T-helper 1 cell treated with Interleukin-12 subunit alpha and Interleukin-12 subunit beta and Interleukin-4 antibody, amounts not matched to agents 30 ng/mL and 1 ng/mL, for 36 hours (primary cell): ENCODE results near the gene DACT3. TPM values are rescaled to one million over a fixed set of nuclear protein-coding genes. Genes with fewer than 3 reads are reported as not detected.

Experiments used
- intact Hi-C: fragments of 100-400 bp; cut with micrococcal nuclease; formaldehyde crosslinking; loops from one replicate; pipeline ENCODE4 v1.15.1; 2024
- total RNA-seq: library from RNA; stranded (reverse); gene quantifications from 2 replicates; pipeline ENCODE4 v1.2.3, GENCODE V29; 2022

DACT3 gene
- total RNA-seq, 1 donor from 2014 or later: 1.9 TPM

DNA sequence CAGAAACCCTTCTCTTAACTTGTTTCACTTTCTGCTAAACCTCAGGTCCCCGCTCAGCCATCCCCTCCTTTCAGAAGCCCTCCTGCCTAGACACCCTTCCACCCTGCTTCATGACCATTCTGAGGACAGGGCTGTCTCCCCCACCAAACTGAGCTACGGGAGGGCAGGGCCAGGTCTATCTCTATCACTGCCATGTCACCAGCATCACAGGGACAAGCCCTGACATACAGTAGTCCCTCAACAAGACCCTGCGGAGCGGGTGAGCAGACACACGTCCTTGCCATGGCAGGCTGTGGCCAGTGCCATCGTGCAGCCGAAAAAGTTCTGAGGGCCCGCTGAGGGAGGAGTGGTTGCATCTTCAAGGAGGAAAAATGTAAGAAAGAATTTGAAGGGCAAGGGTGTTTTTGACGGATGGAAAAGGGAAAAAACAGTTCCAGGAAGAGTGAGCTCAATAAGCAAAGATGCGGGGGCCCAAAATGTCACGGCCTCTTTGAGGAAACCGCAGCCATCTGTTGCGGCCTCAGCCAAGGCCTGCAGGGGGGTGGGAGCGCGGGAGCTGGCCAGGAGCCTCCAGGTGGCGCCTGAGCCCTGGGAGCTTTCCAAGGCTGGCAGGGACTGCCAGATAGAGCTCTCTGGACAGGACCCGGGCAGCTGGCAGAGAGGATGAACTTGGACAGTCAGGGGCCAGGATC is 44.2 kb downstream of the DACT3 start:
- intact Hi-C loops: loop anchor here (2.0 kb wide), 1 partner anchor 14 kb away; no protein-coding TSS in a partner anchor

GRCh38 chr19:46615966-46616365 is 45.0 kb downstream of the DACT3 start:
- intact Hi-C loops: loop anchor here (2.0 kb wide), 1 partner anchor 13 kb away; no protein-coding TSS in a partner anchor

DNA sequence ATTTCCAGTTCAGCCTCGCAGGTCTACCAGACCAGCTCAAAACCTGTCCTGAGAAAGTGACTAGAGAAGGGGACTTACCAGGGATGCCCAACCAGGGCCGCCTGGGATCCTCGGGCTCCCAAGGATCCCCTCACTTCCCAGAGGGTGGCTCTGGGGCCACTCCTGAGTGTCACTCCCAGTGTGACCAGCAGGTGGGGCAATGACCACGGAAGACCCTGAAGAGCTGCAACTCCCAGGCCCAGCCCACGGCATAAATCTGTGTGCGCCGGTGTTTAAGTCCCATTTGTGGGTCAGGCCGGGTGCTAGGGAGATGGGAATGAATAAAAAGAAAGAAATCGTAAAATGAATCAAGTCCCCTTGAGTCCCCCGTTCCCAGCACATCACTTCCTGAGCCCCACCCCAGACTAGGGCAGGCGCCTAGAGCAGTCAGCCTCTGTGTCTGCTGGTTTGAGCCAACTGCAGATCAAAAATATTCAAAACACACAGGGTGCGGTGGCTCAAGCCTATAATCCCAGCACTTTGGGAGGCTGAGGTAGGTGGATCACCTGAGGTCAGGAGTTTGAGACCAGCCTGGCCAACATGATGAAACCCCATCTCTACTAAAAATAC is 46.8 kb downstream of the DACT3 start:
- intact Hi-C loops: loop anchor here (1.0 kb wide), 2 partner anchors 20 to 48 kb away; no protein-coding TSS in a partner anchor

- intact Hi-C loops: no loop called here
Measured at GRCh38 chr19:46613525-46613924, 47.5 kb downstream of the DACT3 start.

DNA sequence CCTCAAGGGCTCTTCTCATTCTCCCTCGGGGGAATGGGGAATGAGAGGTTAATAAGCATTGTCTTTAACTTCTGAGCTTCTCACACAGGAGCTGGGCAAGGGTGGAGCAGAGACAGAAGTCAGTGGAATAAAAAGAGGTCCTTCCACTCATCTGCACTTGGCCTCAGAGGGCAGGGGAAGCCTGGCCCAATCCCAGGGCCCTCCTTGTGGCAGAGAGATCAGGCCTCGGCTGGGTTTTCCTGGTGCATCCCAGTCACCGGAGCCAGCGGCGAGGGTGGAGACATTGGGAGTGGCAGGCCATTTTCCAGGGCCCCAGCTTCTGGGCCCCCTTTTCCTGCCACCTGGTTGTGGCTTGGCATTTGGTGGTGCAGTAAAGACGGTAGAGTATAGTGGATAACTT is 49.2 kb downstream of the DACT3 start:
- intact Hi-C loops: loop anchor here (1.0 kb wide), 2 partner anchors 9 to 10 kb away; partner anchors contain the start of gene CALM3

- intact Hi-C loops: loop anchor here (1.0 kb wide), 1 partner anchor 9 kb away; no protein-coding TSS in a partner anchor
Measured at GRCh38 chr19:46610851-46611770, 49.9 kb downstream of the DACT3 start.

DNA sequence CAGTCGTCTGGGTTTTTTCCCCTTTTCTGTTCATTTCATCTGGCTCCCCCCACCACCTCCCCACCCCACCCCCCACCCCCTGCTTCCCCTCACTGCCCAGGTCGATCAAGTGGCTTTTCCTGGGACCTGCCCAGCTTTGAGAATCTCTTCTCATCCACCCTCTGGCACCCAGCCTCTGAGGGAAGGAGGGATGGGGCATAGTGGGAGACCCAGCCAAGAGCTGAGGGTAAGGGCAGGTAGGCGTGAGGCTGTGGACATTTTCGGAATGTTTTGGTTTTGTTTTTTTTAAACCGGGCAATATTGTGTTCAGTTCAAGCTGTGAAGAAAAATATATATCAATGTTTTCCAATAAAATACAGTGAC is 50.6 kb downstream of the DACT3 start:
- intact Hi-C loops: no loop called here

DNA sequence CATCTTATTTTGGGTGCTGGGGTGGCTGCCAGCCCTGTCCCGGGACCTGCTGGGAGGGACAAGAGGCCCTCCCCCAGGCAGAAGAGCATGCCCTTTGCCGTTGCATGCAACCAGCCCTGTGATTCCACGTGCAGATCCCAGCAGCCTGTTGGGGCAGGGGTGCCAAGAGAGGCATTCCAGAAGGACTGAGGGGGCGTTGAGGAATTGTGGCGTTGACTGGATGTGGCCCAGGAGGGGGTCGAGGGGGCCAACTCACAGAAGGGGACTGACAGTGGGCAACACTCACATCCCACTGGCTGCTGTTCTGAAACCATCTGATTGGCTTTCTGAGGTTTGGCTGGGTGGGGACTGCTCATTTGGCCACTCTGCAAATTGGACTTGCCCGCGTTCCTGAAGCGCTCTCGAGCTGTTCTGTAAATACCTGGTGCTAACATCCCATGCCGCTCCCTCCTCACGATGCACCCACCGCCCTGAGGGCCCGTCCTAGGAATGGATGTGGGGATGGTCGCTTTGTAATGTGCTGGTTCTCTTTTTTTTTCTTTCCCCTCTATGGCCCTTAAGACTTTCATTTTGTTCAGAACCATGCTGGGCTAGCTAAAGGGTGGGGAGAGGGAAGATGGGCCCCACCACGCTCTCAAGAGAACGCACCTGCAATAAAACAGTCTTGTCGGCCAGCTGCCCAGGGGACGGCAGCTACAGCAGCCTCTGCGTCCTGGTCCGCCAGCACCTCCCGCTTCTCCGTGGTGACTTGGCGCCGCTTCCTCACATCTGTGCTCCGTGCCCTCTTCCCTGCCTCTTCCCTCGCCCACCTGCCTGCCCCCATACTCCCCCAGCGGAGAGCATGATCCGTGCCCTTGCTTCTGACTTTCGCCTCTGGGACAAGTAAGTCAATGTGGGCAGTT is 51.2 kb downstream of the DACT3 start:
- intact Hi-C loops: loop anchor here (10.0 kb wide), 1 partner anchor 745 kb away; the partner anchor contains the start of genes FOXA3 and SYMPK

- intact Hi-C loops: loop anchor here (10.0 kb wide), 1 partner anchor 744 kb away; the partner anchor contains the start of genes FOXA3 and SYMPK
Measured at GRCh38 chr19:46608581-46609345, 52.2 kb downstream of the DACT3 start.

DNA sequence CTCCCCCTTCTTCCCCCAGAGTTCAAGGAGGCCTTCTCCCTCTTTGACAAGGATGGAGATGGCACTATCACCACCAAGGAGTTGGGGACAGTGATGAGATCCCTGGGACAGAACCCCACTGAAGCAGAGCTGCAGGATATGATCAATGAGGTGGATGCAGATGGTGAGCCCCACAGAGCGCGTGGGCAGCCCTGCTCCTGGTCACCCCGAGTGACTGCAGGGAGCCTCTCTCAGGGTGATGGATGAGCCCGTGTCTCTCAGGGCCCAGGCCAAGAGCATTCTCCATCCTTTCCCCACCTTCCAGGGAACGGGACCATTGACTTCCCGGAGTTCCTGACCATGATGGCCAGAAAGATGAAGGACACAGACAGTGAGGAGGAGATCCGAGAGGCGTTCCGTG is 52.8 kb downstream of the DACT3 start:
- intact Hi-C loops: loop anchor here (10.0 kb wide), 1 partner anchor 743 kb away; the partner anchor contains the start of genes FOXA3 and SYMPK

DNA sequence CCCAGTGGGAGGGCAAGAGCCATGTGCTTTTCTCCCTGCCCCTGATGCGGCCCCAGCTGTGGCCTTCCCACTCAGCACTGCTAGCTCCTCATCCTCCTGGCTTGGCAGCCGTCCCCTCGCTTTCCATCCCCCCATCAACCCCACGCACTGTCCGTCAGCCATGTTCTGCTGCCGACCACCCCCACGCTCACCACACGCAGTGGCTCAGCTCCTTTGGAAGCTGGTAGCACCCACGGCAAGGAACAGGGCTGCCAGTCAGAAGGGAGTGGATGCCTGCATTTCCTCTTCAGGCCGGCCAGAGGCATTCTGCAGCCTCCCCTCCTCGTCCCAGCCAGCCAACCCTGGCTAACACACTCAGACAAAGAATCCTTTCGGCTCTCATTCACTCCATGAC is 53.5 kb downstream of the DACT3 start:
- intact Hi-C loops: loop anchor here (10.0 kb wide), 1 partner anchor 743 kb away; the partner anchor contains the start of genes FOXA3 and SYMPK

GRCh38 chr19:46606681-46607447 is 54.1 kb downstream of the DACT3 start:
- intact Hi-C loops: loop anchor here (10.0 kb wide), 1 partner anchor 742 kb away; the partner anchor contains the start of genes FOXA3 and SYMPK

- intact Hi-C loops: loop anchor here (10.0 kb wide), 1 partner anchor 741 kb away; the partner anchor contains the start of genes FOXA3 and SYMPK
Measured at GRCh38 chr19:46606019-46606418, 55.0 kb downstream of the DACT3 start.

DNA sequence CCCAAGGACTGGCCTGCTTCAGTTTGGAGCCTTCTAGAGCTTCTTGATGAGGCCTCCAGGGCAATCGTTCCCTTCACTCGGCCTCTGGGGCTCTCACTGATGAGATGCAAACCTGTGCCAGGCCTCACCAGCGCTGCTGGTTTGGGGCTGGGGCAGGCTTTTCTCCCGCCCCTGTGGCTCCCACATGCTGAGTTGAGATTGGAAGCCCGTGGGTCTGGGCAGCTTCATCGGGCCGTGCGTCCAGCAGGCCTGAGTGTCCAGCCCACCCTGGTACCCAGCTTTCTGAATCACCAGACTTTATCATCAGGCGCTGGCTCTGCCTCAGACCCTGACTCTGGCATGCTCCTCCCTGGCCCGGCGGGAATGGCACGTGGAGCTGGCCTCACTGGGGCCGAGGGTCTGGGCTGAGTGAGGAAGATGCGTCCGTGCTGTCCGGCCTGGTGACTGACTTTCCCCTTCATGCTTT is 55.6 kb downstream of the DACT3 start:
- intact Hi-C loops: loop anchor here (10.0 kb wide), 1 partner anchor 741 kb away; the partner anchor contains the start of genes FOXA3 and SYMPK

DNA sequence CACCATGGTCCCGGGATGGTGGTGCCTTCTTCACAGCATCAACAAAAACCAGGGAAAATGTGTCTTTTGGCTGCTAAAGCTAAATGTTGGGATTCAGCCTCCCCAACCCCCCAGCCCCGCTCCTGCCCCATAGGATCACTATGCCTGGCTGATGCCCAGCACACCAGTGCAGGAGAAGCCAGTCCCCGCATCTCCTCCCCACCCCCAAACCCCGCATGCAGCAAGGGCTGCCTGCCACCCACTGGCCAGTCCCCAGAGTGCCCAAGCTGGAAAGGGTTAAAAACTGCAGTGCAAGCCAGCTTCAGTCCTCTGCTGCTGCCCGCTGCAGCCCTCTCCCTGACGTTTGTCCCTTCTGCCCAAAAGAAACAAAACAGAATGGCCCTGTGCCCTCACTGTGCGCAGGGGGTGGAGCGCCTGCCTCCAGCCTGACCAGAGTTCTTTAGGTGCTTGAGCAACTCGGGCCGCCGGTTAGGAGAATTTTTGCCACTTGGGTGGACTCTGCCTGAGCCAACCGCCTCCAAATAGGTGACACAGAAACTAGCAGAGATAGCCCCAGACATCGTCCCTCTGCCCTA is 56.1 kb downstream of the DACT3 start:
- intact Hi-C loops: loop anchor here (10.0 kb wide), 1 partner anchor 740 kb away; the partner anchor contains the start of genes FOXA3 and SYMPK

- intact Hi-C loops: loop anchor here (2.0 to 10.0 kb wide), 2 partner anchors 13 to 739 kb away; partner anchors contain the start of genes FOXA3 and SYMPK
Measured at GRCh38 chr19:46603752-46604231, 57.2 kb downstream of the DACT3 start.

DNA sequence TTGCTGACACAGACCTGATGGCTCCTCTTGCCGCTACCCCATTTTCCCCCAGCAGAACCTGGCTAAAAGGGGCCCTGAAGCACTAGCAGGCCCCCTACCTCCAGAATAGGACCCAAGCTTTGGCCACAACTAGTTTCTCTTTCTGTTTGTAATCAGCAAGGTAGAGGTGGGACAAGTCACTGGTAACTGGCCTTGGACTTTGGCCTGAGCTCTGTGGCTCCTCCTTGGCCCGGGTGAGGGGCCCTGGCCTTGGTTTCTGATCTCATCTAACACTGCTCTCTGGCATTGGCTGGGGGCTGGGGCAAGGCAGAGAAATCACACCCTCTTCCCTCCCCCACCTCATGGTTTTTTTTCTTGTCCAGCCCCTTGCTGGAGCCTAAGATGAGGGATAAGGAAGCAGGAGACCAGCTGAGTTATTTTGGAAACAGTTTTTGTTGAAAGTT is 57.8 kb downstream of the DACT3 start:
- intact Hi-C loops: loop anchor here (2.0 to 10.0 kb wide), 2 partner anchors 14 to 738 kb away; partner anchors contain the start of genes FOXA3 and SYMPK
